Measurements from ENCODE around the gene ZNF428.
"Not testable (repeated sequence)": the region's sequence is repeated elsewhere in the genome, so short reads cannot be mapped to it uniquely, and the experiment has no call there.

Gene ZNF428

GRCh38 chr19:43591904-43592772 lies 27.3 kb downstream of the ZNF428 start:
- H3K4me1 ChIP-seq (ENCODE audit: control insufficient read depth in 1 of 2, insufficient read depth in 2 of 2, low read length in 2 of 2) = peaks cover 6 to 7% of the 10 kb centered on the region in 2 experiments
- H3K36me3 ChIP-seq (ENCODE audit: control insufficient read depth in 1 of 2, insufficient read depth in 2 of 2, low read length in 2 of 2) = peaks cover 37 to 51% of the 10 kb centered on the region in 2 experiments
- no peak overlapping the region for H4K91ac ChIP-seq (ENCODE audit: low read depth, low read length)
- no peak overlapping the region for H4K8ac ChIP-seq (ENCODE audit: low read depth, low read length)
- H2BK120ac ChIP-seq (ENCODE audit: insufficient read depth, low read length, poor library complexity) = no peak overlapping the region
- no peak overlapping the region for H3K4ac ChIP-seq (ENCODE audit: low read depth, low read length)
- no peak overlapping the region for H3K27ac ChIP-seq (ENCODE audit: low read depth, low read length)
- H2AFZ ChIP-seq (ENCODE audit: insufficient read depth, low read length, poor library complexity) = no peak overlapping the region
- no peak overlapping the region for H3K9ac ChIP-seq (ENCODE audit: low read length)
- no peak overlapping the region for H3K14ac ChIP-seq (ENCODE audit: low read length)
- H3K9me3 ChIP-seq (ENCODE audit: insufficient read depth, low read depth, low read length) = peaks cover 3% of the 10 kb centered on the region
- H3K23ac ChIP-seq (ENCODE audit: low read length) = no peak overlapping the region
- H4K12ac ChIP-seq (ENCODE audit: low read depth, low read length) = no peak overlapping the region
- H2AK5ac ChIP-seq (ENCODE audit: low read length) = no peak overlapping the region
- no peak overlapping the region for H3K4me3 ChIP-seq (ENCODE audit: low read depth, low read length)
- H2BK12ac ChIP-seq (ENCODE audit: low read length) = no peak overlapping the region
- no CpG with 5 or more reads among the region's 63 CpGs for WGBS (ENCODE audit: extremely low coverage, insufficient coverage, insufficient read length)
- H2BK5ac ChIP-seq (ENCODE audit: low read depth, low read length, poor library complexity) = no peak overlapping the region
- peaks cover 13% of the 10 kb centered on the region for H3K79me1 ChIP-seq (ENCODE audit: low read length)
- DNase-seq = no peak
- peaks cover 9% of the 10 kb centered on the region for H3K79me2 ChIP-seq (ENCODE audit: control insufficient read depth, insufficient read depth, low read length, poor library complexity)
- no peak overlapping the region for H3K4me2 ChIP-seq (ENCODE audit: low read length)
- H3K18ac ChIP-seq (ENCODE audit: low read length) = no peak overlapping the region
- H3K27me3 ChIP-seq (ENCODE audit: insufficient read depth, low read length) = no peaks in the 10 kb centered on the region

DNA sequence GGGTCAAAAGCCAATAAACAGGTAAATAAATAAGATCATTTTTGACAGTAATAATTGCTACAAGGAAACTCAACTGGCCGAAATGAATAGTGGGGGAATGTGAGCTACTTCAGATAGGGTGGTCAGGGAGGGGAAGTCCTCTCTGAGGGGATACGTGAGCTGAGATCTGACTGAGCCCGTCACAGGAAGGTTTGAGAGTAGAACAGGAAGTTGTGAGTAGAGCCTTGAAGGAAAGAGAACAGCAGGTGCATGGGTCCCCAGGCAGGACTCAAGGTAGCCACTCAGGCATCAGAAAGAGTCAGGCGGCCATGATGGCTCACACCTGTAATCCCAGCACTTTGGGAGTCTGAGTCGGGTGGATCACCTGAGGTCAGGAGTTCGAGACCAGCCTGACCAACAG lies 29.8 kb downstream of the ZNF428 start:
- peaks cover 0 to 1% of the 10 kb centered on the region in 2 experiments for H3K4me1 ChIP-seq (ENCODE audit: control insufficient read depth in 1 of 2, insufficient read depth in 2 of 2, low read length in 2 of 2)
- no peak overlapping the region for H2AK5ac ChIP-seq (ENCODE audit: low read length)
- no peak overlapping the region for H2BK120ac ChIP-seq (ENCODE audit: insufficient read depth, low read length, poor library complexity)
- H2BK12ac ChIP-seq (ENCODE audit: low read length) = no peak overlapping the region
- H3K9me3 ChIP-seq (ENCODE audit: insufficient read depth, low read depth, low read length) = peaks cover 5% of the 10 kb centered on the region
- H4K8ac ChIP-seq (ENCODE audit: low read depth, low read length) = no peak overlapping the region
- H3K79me1 ChIP-seq (ENCODE audit: low read length) = no peaks in the 10 kb centered on the region
- H3K4ac ChIP-seq (ENCODE audit: low read depth, low read length) = no peak overlapping the region
- no peak overlapping the region for H3K23ac ChIP-seq (ENCODE audit: low read length)
- no peak overlapping the region for H4K91ac ChIP-seq (ENCODE audit: low read depth, low read length)
- H3K9ac ChIP-seq (ENCODE audit: low read length) = no peak overlapping the region
- H4K12ac ChIP-seq (ENCODE audit: low read depth, low read length) = no peak overlapping the region
- H3K4me3 ChIP-seq (ENCODE audit: low read depth, low read length) = no peak overlapping the region
- H3K79me2 ChIP-seq (ENCODE audit: control insufficient read depth, insufficient read depth, low read length, poor library complexity) = peaks cover under 1% of the 10 kb centered on the region
- H3K36me3 ChIP-seq (ENCODE audit: control insufficient read depth in 1 of 2, insufficient read depth in 2 of 2, low read length in 2 of 2) = peaks cover 37 to 60% of the 10 kb centered on the region in 2 experiments
- no peak overlapping the region for H3K18ac ChIP-seq (ENCODE audit: low read length)
- no peak overlapping the region for H3K14ac ChIP-seq (ENCODE audit: low read length)
- H2AFZ ChIP-seq (ENCODE audit: insufficient read depth, low read length, poor library complexity) = no peak overlapping the region
- no peak for DNase-seq
- no peak overlapping the region for H2BK5ac ChIP-seq (ENCODE audit: low read depth, low read length, poor library complexity)
- H3K27me3 ChIP-seq (ENCODE audit: insufficient read depth, low read length) = no peaks in the 10 kb centered on the region
- no peak overlapping the region for H3K4me2 ChIP-seq (ENCODE audit: low read length)
- WGBS (ENCODE audit: extremely low coverage, insufficient coverage, insufficient read length) = no CpG with 5 or more reads among the region's 6 CpGs
- H3K27ac ChIP-seq (ENCODE audit: low read depth, low read length) = no peak overlapping the region

- Histone ChIP-seq H2BK120ac (ENCODE audit: insufficient read depth, low read length, poor library complexity) (no peak overlapping the region), H3K4me2 (ENCODE audit: low read length) (no peak overlapping the region), H3K79me1 (ENCODE audit: low read length) (no peaks in the 10 kb centered on the region), H3K27ac (ENCODE audit: low read depth, low read length) (no peak overlapping the region), H3K4ac (ENCODE audit: low read depth, low read length) (no peak overlapping the region), H3K14ac (ENCODE audit: low read length) (no peak overlapping the region), H4K8ac (ENCODE audit: low read depth, low read length) (no peak overlapping the region), H3K4me1 (ENCODE audit: control insufficient read depth in 1 of 2, insufficient read depth in 2 of 2, low read length in 2 of 2) (no peaks in the 10 kb centered on the region), H2AK5ac (ENCODE audit: low read length) (no peak overlapping the region), H3K23ac (ENCODE audit: low read length) (no peak overlapping the region), H4K91ac (ENCODE audit: low read depth, low read length) (no peak overlapping the region), H2BK5ac (ENCODE audit: low read depth, low read length, poor library complexity) (no peak overlapping the region), H3K79me2 (ENCODE audit: control insufficient read depth, insufficient read depth, low read length, poor library complexity) (no peaks in the 10 kb centered on the region), H3K27me3 (ENCODE audit: insufficient read depth, low read length) (no peaks in the 10 kb centered on the region), H4K12ac (ENCODE audit: low read depth, low read length) (no peak overlapping the region), H3K9me3 (ENCODE audit: insufficient read depth, low read depth, low read length) (peaks cover 5% of the 10 kb centered on the region), H3K4me3 (ENCODE audit: low read depth, low read length) (no peak overlapping the region), H3K18ac (ENCODE audit: low read length) (no peak overlapping the region), H2AFZ (ENCODE audit: insufficient read depth, low read length, poor library complexity) (no peak overlapping the region), H3K36me3 (ENCODE audit: control insufficient read depth in 1 of 2, insufficient read depth in 2 of 2, low read length in 2 of 2) (peaks cover 36 to 58% of the 10 kb centered on the region in 2 experiments), H2BK12ac (ENCODE audit: low read length) (no peak overlapping the region), H3K9ac (ENCODE audit: low read length) (no peak overlapping the region)
- no CpG with 5 or more reads among the region's 5 CpGs for WGBS (ENCODE audit: extremely low coverage, insufficient coverage, insufficient read length)
- DNase-seq = no peak
Measured at GRCh38 chr19:43589277-43589676, 30.2 kb downstream of the ZNF428 start.

DNA sequence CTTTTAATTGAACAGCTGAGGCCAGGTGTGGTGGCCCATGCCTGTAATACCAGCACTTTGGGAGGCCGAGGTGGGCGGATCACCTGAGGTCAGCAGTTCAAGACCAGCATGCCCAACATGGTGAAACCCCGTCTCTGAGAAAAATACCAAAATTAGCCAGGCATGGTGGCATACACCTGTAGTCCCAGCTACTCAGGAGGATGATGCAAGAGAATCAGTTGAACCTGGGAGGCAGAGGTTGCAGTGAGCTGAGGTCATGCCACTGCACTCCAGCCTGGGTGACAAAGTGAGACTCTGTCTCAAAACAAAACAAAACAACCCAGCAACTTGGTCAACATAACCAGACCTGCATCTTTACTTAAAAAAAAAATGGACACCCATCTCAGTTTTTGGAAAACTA lies 32.4 kb downstream of the ZNF428 start:
- not testable (repeated sequence) for H3K79me1 ChIP-seq (ENCODE audit: low read length); H4K12ac ChIP-seq (ENCODE audit: low read depth, low read length); H4K91ac ChIP-seq (ENCODE audit: low read depth, low read length); H3K14ac ChIP-seq (ENCODE audit: low read length); H3K27me3 ChIP-seq (ENCODE audit: insufficient read depth, low read length); H2AFZ ChIP-seq (ENCODE audit: insufficient read depth, low read length, poor library complexity); H2AK5ac ChIP-seq (ENCODE audit: low read length); H3K27ac ChIP-seq (ENCODE audit: low read depth, low read length); H3K9me3 ChIP-seq (ENCODE audit: insufficient read depth, low read depth, low read length); H4K8ac ChIP-seq (ENCODE audit: low read depth, low read length); H3K4me3 ChIP-seq (ENCODE audit: low read depth, low read length); H3K4ac ChIP-seq (ENCODE audit: low read depth, low read length); H3K79me2 ChIP-seq (ENCODE audit: control insufficient read depth, insufficient read depth, low read length, poor library complexity); H3K23ac ChIP-seq (ENCODE audit: low read length); H3K18ac ChIP-seq (ENCODE audit: low read length); H2BK120ac ChIP-seq (ENCODE audit: insufficient read depth, low read length, poor library complexity); H3K4me2 ChIP-seq (ENCODE audit: low read length); H3K9ac ChIP-seq (ENCODE audit: low read length); H2BK12ac ChIP-seq (ENCODE audit: low read length); H3K4me1 ChIP-seq (ENCODE audit: control insufficient read depth in 1 of 2, insufficient read depth in 2 of 2, low read length in 2 of 2); H2BK5ac ChIP-seq (ENCODE audit: low read depth, low read length, poor library complexity)
- DNase-seq = peak in 1 of 2 donors; percentile 8
- H3K36me3 ChIP-seq (ENCODE audit: control insufficient read depth in 1 of 2, insufficient read depth in 2 of 2, low read length in 2 of 2) = peaks cover 15 to 36% of the 10 kb centered on the region in 2 experiments
- WGBS (ENCODE audit: extremely low coverage, insufficient coverage, insufficient read length) = no CpG with 5 or more reads among the region's 3 CpGs

Data from trophoblast cell (in vitro differentiated cells and primary cell).